Measurements from ENCODE around the gene CDC5L.

GRCh38 chr6:44388887-44389286 lies 1.4 kb downstream of the CDC5L start:
- no peak for TF ChIP-seq CTCF (IDR thresholded peaks at IDR 0.05)
- no peak for TF ChIP-seq POLR2A (IDR thresholded peaks at IDR 0.05)

Data from esophagus squamous epithelium (tissue), 4 donors.